Fibroblast of skin of scalp (primary cell): ENCODE measurements around the gene BRINP2. TPM values are rescaled to one million over a fixed set of nuclear protein-coding genes. Genes with fewer than 3 reads are reported as not detected.

Source experiments
- DNase-seq: peaks from one replicate; pipeline ENCODE4 v3.0.0-alpha.2; 2013
- polyA plus RNA-seq, 2 experiments: library from polyadenylated mRNA; unstranded; fragments of 120-200 nt; gene quantifications; one replicate each; pipeline ENCODE4 v1.2.1, GENCODE V29; 2013; ENCODE audit not compliant: insufficient read length in 2 of 2

The BRINP2 gene
- not detected for polyA plus RNA-seq (2013, experiment 1 of 2; ENCODE audit: insufficient read length)
- polyA plus RNA-seq (2013, experiment 2 of 2; ENCODE audit: insufficient read length): 0.16 TPM

- DNase-seq: peak; percentile 14
Observed at GRCh38 chr1:177170756-177171535, at the start of gene BRINP2. BRINP2 (plus strand) TSS chr1:177170958; CDS start chr1:177229877, 58,919 bp downstream.

GRCh38 chr1:177122461-177123251 is 48.1 kb upstream of the BRINP2 start:
- DNase-seq: no peak

GRCh38 chr1:177124577-177125278 is 46.0 kb upstream of the BRINP2 start:
- DNase-seq: no peak

- DNase-seq: no peak
Observed at GRCh38 chr1:177126267-177126666, 44.5 kb upstream of the BRINP2 start.

- no peak for DNase-seq
Observed at GRCh38 chr1:177128665-177129281, 42.0 kb upstream of the BRINP2 start.

GRCh38 chr1:177130451-177130945 is 40.3 kb upstream of the BRINP2 start:
- no peak for DNase-seq

GRCh38 chr1:177131723-177132122 is 39.0 kb upstream of the BRINP2 start:
- no peak for DNase-seq

- no peak for DNase-seq
Observed at GRCh38 chr1:177132141-177132540, 38.6 kb upstream of the BRINP2 start.

GRCh38 chr1:177133977-177134538 is 36.7 kb upstream of the BRINP2 start:
- DNase-seq: no peak

- no peak for DNase-seq
Observed at GRCh38 chr1:177135250-177135649, 35.5 kb upstream of the BRINP2 start.

GRCh38 chr1:177137814-177138213 is 32.9 kb upstream of the BRINP2 start:
- no peak for DNase-seq

GRCh38 chr1:177138347-177138746 is 32.4 kb upstream of the BRINP2 start:
- DNase-seq: no peak

GRCh38 chr1:177142010-177142409 is 28.7 kb upstream of the BRINP2 start:
- no peak for DNase-seq

GRCh38 chr1:177142791-177143271 is 27.9 kb upstream of the BRINP2 start:
- no peak for DNase-seq

- no peak for DNase-seq
Observed at GRCh38 chr1:177145106-177146070, 25.4 kb upstream of the BRINP2 start.

GRCh38 chr1:177146499-177146898 is 24.3 kb upstream of the BRINP2 start:
- DNase-seq: no peak

- no peak for DNase-seq
Observed at GRCh38 chr1:177162243-177162642, 8.5 kb upstream of the BRINP2 start.

GRCh38 chr1:177163844-177164379 is 6.8 kb upstream of the BRINP2 start:
- no peak for DNase-seq

- DNase-seq: no peak
Observed at GRCh38 chr1:177164380-177165068, 6.2 kb upstream of the BRINP2 start, which contains the start of gene ASTN1. ASTN1 (minus strand) TSS chr1:177164712; CDS start chr1:177164676, 36 bp downstream.

- DNase-seq: no peak
Observed at GRCh38 chr1:177165069-177165439, 5.7 kb upstream of the BRINP2 start.
